HG02973 (cell line): Measurements from ENCODE around the gene CDK5RAP3.
"Not testable (repeated sequence)": the region's sequence is repeated elsewhere in the genome, so short reads cannot be mapped to it uniquely, and the experiment has no call there.

Experiments used
- ATAC-seq: cut with Tn5 transposase; IDR thresholded peaks from one replicate; pipeline ENCODE4 v1.9.1; 2021; ENCODE audit warnings: moderate library complexity; ENCODE audit not compliant: unreplicated experiment

Gene CDK5RAP3

GRCh38 chr17:47996201-47996600, 25.3 kb downstream of the CDK5RAP3 start:
- ATAC-seq, result no peak

DNA sequence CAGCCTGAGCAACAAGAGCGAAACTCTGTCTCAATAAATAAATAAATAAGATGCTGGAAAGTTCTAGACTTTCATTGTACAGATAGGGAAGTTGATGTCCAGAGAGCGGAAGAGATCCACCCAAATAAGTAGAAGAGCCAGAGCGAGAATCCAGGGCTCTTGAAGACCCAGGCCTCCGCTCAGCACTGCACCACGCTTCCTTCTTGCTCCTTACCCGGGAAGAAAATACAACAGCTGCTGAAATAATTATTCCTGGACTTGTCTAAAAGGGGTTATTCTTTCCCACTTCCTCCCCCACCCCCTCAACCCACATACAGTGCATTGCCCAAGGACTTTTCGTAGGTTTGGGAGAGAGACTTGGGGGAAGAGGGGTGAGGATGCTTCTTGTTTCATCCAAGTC, 26.7 kb downstream of the CDK5RAP3 start:
- no peak for ATAC-seq

GRCh38 chr17:47998044-47998443, 27.1 kb downstream of the CDK5RAP3 start:
- no peak for ATAC-seq

DNA sequence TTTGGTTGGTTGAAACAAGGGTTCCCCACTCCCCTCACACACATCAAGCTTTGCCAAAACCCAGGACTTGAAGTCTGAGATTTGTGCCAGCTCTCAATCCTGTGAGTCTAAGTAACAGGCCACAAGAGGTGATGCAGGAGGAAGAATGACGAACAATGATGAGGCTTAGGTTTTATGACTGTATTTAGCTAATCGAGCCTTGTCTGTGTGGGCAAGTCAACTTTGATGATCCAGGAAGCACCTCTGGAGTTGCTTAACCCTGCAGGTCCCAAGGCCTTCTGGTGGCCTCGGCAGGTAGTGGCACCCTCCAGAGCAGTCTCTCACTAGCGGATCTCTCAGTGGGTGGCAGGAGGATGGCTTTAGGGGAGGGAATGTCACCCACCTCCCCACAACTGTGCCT, 28.7 kb downstream of the CDK5RAP3 start:
- no peak for ATAC-seq

DNA sequence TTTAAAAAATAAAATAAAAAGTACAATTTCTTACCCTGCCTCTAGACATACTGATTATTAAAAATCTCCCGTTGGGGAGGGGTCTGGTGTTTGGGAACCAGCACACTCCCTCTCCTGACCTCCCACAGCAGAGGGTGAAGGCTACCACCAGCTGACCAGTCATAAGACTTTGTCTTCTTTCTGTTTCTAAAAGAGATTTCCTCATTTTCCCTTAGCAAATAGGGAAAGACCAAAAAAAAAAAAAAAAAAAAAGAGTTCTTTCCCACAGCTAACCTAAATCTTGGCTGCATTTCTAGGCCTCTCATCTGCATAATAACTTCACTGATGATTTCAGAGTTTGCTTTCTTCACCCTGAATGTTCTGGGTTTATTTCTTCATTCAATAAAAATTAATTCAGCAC, 30.3 kb downstream of the CDK5RAP3 start:
- no peak for ATAC-seq

GRCh38 chr17:48001657-48002056, 30.7 kb downstream of the CDK5RAP3 start:
- not testable (repeated sequence) for ATAC-seq

DNA sequence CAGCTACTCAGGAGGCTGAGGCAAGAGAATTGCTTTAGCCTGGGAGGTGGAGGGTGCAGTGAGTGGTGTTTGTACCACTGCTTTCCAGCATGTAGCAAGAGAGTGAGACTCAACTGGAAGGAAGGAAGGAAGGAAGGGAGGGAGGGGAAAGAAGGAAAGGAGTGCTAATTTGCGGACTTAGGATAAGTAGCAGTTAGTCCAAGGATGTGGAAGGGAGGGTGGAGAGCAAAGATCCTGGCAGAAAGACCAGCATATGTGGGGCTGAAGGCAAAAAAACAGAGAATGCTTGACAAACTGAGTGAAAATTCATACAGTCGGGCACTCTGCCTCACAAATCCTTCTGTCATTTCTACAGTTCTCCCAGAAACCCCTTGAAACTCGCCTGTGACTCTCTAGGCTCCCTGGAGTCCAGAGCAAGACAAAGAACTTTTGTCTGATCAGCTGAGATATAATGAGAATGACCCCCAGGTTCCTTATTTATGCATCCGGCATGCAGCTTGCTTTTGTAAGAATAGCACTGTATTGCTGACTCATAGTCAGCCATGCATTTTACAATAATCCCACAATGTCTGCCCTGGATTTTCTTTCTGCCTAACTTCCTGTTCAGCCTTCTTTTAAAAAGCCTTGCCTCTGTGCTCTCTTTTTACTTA, 31.5 kb downstream of the CDK5RAP3 start:
- ATAC-seq, result no peak

GRCh38 chr17:48002916-48003416, 32.1 kb downstream of the CDK5RAP3 start:
- ATAC-seq, result no peak

- ATAC-seq, result no peak
Observed at GRCh38 chr17:48003417-48004151, 32.7 kb downstream of the CDK5RAP3 start.

DNA sequence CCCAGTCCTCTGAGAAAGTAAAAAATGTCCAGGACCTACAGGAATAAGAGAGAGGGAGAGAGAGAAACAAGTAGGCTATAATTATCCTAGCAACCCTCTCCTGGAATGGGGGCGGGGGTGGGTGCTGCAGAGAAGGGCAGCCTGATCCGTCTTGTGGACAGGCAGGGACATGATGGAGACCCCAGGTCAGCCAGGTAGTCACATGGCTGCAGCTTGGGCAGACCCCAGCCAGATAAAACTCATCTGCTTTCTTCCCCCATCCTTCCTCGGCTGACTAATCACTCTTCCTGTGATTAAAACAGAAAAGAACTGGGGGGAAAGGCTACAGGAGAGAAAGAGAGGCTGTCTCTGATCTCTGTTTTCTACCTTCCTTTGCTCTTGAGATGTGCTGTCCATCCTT, 34.1 kb downstream of the CDK5RAP3 start:
- ATAC-seq, result no peak

GRCh38 chr17:48006936-48007709, 36.2 kb downstream of the CDK5RAP3 start:
- no peak for ATAC-seq

GRCh38 chr17:48010193-48010592, 39.3 kb downstream of the CDK5RAP3 start:
- no peak for ATAC-seq

DNA sequence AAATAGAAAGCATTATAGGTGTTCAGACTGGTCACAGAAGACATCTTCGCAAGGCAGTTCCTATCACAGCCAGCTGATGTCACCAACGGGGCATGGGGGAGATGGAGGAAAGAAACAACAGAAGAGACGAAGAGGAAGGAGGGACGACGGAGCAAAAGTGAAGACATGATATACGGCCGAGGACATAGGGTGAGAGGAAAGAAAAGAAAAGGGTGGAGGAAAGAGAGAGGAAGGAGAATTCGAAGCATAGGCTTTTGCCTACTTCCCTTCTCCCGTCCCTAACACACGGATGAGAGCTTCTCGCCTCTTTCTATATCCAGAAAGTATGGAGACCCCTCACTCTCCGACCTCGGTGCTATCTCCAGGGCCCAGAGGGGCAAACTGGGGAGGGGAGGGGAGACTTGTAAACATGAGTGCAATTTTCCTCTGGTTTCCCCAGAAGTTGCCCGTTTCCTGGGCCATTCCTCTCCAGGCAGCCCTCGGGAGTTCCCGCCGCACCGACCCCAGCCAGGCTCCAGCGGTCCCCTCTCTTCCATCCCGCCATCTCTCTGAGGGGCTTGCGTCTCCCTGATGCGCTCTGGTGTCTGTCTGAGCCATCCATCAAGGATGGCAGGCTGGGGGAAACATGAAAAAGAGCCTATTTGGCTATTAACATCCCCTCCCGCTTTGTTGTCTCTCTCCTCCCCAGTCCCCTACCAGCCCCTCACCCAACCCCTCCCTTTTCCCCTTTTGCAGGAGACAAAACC, 40.7 kb downstream of the CDK5RAP3 start:
- no peak for ATAC-seq

DNA sequence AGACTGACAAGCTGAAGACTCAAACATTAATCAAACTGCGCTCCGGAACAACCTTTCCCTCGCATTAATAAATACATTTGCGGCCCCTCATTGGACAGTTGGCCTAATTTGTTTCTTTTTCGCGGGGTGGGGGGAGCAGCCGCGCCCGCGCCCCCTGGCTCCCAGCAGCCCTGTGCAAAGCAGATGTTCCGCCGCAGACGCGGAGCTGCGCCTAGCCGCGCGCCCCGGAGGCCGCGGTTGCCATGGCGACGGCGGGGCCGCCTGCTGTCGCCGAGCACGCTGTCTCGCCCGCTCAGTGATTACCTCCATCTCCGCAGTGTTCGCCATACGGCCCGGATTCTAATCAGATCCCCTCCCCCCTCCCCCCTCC, 41.2 kb downstream of the CDK5RAP3 start:
- ATAC-seq, result no peak

DNA sequence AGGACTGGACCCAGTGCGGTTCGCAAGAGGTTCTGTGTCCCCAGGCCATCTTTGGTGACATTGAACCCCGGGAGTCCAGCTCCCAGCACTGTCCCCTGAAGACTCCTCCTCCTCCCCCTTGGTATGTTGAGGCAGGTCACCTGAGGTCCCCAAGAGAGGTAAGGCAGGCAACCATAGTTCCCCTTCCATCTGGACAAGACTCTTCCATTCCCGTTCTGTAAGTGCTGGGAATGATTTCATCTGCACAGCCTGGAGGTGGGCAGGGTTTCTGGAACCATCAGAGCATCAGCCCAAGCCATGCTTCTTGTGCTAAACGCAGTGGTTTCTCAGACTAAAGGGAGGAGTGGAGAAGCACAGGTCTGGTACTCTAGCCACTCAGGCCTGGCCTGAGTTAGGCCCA, 41.7 kb downstream of the CDK5RAP3 start:
- ATAC-seq, result no peak

- ATAC-seq, result no peak
Observed at GRCh38 chr17:48013876-48014594, 43.1 kb downstream of the CDK5RAP3 start.

- ATAC-seq, result no peak
Observed at GRCh38 chr17:48014595-48015111, 43.7 kb downstream of the CDK5RAP3 start.

- ATAC-seq, result no peak
Observed at GRCh38 chr17:48016112-48016511, 45.2 kb downstream of the CDK5RAP3 start.

DNA sequence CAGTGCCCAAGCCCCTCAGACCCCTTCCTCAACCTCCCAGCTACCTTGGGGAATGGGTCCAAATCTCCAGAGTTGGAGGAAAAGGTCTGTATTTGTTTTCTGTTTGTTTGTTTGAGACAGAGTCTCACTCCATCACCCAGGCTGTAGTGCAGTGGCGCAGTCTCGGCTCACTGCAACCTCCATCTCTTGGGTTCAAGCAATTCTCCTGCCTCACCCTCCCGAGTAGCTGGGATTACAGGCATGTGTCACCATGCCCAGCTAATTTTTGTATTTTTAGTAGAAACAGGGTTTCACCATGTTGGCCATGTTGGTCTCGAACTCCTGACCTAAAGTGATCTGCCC, 46.9 kb downstream of the CDK5RAP3 start:
- ATAC-seq, result not testable (repeated sequence)

DNA sequence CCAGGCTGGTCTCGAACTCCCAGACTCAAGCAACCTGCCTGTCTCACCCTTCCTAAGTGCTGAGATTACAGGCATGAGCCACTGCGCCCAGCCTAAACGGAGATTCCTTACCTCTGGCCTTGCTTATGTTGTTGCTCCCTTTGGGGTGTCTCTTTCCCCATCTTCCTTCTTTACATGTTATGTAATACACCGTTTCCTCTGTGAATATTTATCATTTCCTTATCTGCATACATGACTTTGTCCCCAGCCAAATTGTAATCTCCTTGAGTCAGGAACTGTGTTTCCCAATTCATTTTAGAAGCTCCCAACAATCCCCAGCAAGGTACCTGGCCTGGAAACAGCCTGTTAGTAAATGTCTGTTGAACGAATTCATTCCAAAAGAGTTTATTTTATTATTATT, 51.0 kb downstream of the CDK5RAP3 start:
- ATAC-seq, result no peak
